Hindlimb muscle (tissue), 1 donor: ENCODE data around the gene HEBP2. TPM values are rescaled to one million over a fixed set of nuclear protein-coding genes. Genes with fewer than 3 reads are reported as not detected.
A peak's percentile ranks its signal among the peaks of the same experiment; 100 is the strongest.
"Not testable (repeated sequence)": the region's sequence is repeated elsewhere in the genome, so short reads cannot be mapped to it uniquely, and the experiment has no call there.

Experiments used
- DNase-seq: peaks from one replicate; pipeline ENCODE4 v3.0.0-alpha.2; 2013
- polyA plus RNA-seq: library from polyadenylated mRNA; unstranded; fragments of 120-200 nt; gene quantifications from one replicate; pipeline ENCODE4 v1.2.1, GENCODE V29; 2013; ENCODE audit not compliant: insufficient read length

Gene HEBP2
- polyA plus RNA-seq: 44.0 TPM

DNA sequence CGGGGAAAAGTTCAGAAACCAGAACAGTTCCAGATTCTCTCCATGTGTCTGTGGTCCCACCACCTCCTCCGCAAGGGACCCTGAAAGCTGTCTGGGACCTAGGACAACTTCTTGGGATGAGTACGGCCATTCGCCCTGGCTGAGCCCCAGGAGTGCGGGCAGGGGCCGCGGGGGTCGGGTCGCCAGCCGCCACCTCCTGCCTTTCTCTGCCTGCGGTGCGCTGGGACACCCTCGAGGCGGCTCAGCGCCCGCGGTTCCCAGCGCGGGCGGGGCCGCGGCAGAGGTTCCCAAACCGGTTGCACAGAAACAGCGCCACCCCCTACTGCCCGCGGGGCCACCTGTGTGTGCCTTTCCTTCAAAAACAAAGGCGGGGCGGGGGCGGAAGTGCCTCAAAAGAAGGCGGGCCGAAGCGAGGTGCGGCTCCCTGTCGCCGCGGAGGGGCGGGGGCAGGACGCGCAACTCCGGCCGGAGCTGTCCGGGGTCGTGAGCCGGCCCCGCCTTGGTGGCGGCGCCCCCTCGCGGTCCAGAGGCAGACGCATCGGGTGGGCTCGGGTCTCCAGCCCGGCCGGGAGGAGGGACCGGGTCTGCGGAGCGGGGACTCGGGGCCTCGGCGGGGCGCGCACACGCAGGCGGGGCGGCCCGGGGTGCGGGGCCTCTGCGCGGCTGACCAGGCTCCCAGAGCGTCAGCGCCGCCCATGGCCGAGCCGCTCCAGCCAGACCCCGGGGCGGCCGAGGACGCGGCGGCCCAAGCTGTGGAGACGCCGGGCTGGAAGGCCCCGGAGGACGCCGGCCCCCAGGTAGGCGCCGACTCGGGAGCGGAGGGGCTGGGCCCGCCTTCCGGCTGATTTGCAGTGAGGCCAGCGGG lies at the start of gene HEBP2:
HEBP2 (plus strand) TSS at position 423 of the 865 bp plus-strand sequence; CDS start at position 696, 273 bp downstream.
- peak; percentile 84 for DNase-seq

GRCh38 chr6:138357928-138358327 lies 46.1 kb upstream of the HEBP2 start:
- no peak for DNase-seq

DNA sequence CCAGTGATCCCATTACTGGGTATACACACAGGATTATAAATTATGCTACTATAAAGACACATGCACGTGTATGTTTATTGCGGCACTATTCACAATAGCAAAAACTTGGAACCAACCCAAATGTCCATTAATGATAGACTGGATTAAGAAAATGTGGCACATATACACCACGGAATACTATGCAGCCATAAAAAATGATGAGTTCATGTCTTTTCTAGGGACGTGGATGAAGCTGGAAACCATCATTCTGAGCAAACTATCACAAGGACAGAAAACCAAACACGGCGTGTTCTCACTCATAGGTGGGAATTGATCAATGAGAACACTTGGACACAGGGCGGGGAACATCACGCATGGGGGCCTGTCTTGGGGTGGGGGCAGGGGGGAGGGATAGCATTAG lies 35.3 kb upstream of the HEBP2 start:
- DNase-seq: not testable (repeated sequence)

GRCh38 chr6:138370631-138371451 lies 33.2 kb upstream of the HEBP2 start:
- DNase-seq: no peak

DNA sequence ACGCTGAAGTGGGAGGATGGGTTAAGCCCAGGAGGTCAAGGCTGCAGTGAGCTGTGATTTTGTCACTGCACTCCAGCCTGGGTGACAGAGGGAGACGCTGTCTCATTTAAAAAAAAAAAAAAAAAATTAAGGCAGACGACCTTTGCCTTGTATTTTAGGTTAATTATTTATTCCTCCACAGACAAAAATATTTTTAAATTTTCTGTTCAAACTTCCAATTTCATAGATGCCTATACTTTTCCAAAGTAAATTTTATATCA lies 32.6 kb upstream of the HEBP2 start:
- no peak for DNase-seq

DNA sequence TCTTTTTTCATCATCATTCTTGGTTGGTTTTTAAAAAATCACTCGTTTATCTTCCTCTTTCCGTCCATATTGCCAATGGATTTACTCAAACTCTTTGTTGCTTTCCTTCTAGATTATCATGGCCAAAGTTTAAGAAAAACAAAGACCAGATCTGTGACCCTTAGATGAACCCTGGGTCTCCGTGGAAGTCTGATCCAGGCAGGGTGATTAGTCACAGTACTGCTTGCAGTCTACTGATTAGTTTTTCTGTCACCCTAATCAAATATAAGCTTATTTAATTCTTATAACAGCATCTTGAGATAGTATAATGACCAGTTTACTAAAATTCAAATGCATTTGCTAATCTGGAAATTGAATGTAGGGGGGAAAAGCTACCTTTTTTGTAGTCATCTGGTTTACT lies 32.3 kb upstream of the HEBP2 start:
- DNase-seq: no peak

- no peak for DNase-seq
These were observed 31.1 kb upstream of the HEBP2 start for GRCh38 chr6:138372711-138373463.

- DNase-seq: no peak
These were observed 29.8 kb upstream of the HEBP2 start for GRCh38 chr6:138374230-138374629.

DNA sequence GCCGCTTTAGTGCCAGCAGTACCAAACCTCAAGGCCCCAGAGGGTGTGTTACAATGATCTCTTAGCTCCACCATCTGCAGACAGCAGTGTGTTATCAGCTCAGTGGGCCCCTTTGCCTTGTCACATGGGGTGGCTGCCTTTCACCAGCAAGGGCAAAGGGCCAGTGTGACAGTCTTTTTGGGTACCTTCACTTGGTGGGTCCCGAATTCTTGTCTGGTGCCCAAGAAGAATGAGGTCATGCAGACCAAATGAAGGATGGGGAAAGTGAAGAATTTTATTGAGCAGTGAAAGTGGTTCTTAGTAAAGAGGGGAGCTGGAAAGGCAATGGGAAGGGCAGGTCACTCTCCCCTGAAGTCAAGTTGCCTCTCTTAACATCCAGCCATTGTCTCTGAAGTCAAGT lies 29.2 kb upstream of the HEBP2 start:
- DNase-seq: no peak

DNA sequence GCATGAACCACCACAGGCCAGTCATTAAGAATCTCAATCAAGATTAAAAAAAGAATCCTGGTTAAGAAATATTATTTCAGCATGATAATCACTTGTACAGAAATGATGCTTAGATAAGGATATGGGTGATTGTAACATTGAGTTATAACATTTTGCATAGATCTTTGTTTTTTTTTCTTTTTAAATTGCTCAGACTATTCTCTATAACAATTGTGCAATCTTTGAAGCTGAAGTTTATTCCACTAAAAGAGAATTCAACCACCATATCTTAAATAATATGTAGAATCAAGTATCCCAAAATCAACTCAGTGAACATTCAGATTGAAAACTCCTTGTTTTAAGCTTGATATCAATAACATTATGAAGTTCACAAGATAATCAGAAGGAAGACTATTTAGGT lies 27.0 kb upstream of the HEBP2 start:
- DNase-seq: no peak

DNA sequence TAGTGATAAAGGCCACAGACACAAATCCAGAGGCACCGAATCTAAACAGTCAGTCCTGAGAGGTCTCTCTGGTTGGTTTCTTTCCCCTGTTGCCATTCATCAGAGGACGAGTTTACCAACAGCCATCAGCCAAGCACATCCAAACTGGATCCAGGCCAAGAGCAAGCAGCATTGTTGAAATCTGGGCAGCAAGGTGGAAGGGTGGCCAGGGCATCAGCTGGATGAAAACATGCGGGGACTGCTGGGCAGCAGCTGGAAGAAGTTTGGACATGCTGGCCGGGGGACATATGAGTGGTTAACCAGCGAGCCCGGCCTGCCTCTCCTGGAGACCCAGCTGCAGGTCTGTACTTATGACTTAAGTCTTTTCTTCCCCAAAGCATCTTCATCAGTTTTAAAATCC lies 26.2 kb upstream of the HEBP2 start, which contains the start of gene SMIM28:
SMIM28 (plus strand) TSS at position 62 of the 400 bp plus-strand sequence; CDS start at position 230, 168 bp downstream.
- DNase-seq: no peak

DNA sequence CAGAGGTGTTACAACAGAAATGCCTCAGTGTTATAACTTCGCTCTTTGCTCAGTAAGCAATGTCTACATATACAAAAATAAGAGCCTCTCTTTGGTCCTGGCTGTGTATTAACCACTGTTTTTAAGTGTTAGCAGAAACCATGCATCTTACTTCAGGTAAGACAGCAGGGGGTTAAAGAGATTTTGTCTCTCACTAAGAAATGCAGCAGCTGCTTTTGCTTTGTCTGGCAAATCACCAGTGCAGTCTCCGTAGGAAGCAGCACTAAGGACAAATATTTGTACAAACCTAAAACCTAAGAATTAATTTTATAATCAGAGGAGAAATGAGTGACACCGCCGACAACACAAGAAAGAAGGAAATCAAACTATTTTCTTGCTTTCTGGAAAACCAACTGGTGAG lies 25.6 kb upstream of the HEBP2 start:
- DNase-seq: no peak

- DNase-seq: no peak
These were observed 21.3 kb upstream of the HEBP2 start for GRCh38 chr6:138382498-138383265.

GRCh38 chr6:138383776-138384175 lies 20.2 kb upstream of the HEBP2 start:
- no peak for DNase-seq

- DNase-seq: no peak
These were observed 17.1 kb upstream of the HEBP2 start for GRCh38 chr6:138386897-138387296.

DNA sequence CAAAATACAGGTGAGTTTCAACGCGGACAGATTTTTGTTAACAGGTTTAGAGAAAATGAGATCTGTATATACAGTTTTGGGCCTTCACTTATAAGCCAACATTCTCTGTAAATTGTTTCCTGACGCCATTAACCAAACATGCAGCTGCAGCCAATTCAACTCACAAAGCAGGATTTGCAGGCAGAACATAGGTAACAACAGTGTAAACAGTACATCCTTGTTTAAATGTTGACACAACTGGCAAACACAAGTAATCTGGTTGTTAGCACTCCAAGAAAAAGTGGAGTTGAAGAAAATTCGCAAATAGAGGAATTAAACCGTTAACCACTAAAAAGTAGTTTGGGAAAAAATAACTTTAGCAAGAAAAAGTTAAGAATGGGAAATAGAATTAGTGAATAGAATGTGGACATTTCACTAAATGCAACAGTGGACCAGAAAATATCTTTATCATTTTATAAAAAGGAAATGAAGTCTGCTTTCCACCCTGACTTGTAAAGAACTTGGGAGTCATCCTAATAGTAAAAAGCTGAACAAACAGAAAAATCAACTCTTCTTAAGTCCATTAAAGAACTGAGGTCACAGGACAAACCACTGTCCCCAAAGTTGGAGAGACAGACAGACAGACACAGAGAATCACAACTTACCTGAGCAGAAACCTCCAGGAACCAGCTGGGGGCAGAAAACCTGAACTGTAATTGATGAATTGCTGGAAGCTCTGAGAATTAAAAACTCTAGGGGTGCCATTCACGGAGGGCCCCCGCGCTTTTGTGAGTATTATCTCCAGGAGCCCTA lies 16.2 kb upstream of the HEBP2 start:
- DNase-seq: no peak

DNA sequence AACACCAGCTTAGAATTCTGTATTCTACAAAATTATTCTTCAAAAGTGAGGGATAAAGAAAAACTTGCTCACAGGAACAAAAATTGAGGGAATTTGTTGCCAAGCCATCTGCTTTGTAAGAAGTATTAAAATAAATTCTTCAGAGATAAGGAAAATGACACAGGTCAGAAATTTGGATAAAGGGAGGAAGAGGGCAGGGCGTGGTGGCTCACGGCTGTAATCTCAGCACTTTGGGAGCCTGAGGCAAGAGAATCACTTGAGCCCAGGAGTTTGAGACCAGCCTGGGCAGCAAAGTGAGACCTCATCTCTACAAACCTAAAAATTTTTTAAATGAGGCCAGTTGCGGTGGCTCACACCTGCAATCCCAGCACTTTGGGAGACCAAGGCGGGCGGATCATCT lies 14.5 kb upstream of the HEBP2 start:
- DNase-seq: no peak

DNA sequence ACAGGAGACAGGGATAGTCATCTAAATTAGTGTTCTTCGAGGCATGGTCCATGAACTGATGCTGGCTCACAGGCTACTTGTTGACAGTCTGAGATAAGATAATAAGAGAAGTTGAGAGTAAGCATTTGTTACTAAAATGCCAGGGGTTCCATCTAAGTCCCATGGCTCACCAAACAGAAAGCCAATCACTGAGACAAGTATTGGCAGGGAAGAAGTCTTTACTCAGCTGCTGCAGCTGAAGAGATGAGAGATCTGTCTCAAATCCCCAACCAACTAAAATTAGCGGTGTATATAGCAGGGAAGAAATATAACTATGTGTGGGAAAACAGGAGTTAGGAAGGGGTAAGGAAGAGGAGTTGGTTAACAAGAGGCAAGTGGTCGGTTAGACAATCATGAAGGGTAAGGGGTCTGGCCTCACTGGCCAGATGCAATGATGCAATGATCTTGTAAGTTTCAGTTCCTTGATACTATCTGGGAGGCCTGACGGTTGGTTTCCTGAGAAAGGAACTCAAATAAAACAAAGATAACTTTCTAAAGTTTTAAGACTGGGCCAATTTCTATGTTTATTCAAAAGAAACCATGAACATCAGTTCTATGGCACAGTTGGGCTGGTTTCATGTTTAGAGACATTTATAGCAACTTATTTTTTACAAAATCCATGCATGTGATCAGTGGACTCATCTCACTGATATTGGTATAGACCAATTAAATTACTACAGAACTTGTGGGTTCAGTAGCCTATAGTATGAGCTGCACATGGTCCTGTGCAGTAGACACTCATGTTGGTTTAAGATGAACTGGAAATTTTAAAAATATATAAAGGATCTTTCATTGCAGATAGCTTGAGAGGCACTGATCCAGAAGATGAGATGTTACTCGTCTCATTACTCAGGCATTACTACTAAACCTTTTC lies 9.9 kb upstream of the HEBP2 start:
- no peak for DNase-seq

DNA sequence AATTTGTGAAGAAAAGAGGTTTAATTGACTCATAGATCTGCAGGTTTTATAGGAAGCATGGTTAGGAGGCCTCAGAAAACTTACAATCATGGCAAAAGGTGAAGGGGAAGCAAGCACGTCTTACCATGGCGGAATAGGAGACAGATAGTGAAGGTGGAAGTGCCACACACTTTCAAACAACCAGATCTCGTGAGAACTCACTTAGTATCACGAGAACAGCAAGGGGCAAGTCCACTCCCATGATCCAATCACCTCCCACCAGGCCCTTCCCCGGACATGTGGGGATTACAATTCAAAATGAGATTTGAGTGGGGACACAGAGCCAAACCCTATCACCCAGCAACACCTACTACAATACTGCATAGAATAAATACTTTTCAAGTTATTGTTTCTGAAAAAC lies 7.3 kb upstream of the HEBP2 start:
- no peak for DNase-seq
